Right ventricle myocardium inferior (tissue), 1 donor: Measurements from ENCODE around the gene DSTN. TPM values are rescaled to one million over a fixed set of nuclear protein-coding genes. Genes with fewer than 3 reads are reported as not detected.

ENCODE experiments used
- ATAC-seq: fragments of 200-7000 bp; cut with Tn5 transposase; one replicate; pipeline ENCODE4 v1.9.1; 2020; ENCODE audit warnings: mild to moderate bottlenecking, moderate library complexity
- DNase-seq: peaks from one replicate; pipeline ENCODE4 v3.0.0; 2021; ENCODE audit errors: missing footprints
- intact Hi-C: fragments of 100-400 bp; cut with DNase I; formaldehyde crosslinking; loops from one replicate; pipeline ENCODE4 v1.11.0; 2022
- total RNA-seq: library from RNA; stranded (reverse); fragmentation: NEBNext Ultra II Directional; extraction: Animal tissue kit (Norgen Biotek cat#: 25700); gene quantifications from one replicate; pipeline ENCODE4 v1.2.1, GENCODE V29; 2021
- donor health status: DM: no; HTN: yes; CAD: no; lungs with severe emphysema.

DSTN gene
- total RNA-seq, 1 donor from 2014 or later: 865 TPM

GRCh38 chr20:17628101-17628841 is 58.4 kb downstream of the DSTN start:
- DNase-seq (peak; percentile 42), ATAC-seq (no peak)
- intact Hi-C loops: no loop called here

GRCh38 chr20:17629025-17629424 is 59.1 kb downstream of the DSTN start:
- DNase-seq (no peak), ATAC-seq (no peak)

GRCh38 chr20:17629678-17630089 is 59.8 kb downstream of the DSTN start:
- ATAC-seq (no peak), DNase-seq (peak; percentile 34)
- intact Hi-C loops: no loop called here

More at GRCh38 chr20:17629025-17629424, 59.1 kb downstream of the DSTN start:
- intact Hi-C loops: no loop called here

- DNase-seq (peak; percentile 7), ATAC-seq (no peak)
- intact Hi-C loops: no loop called here
Observed at GRCh38 chr20:17630151-17630805, 60.4 kb downstream of the DSTN start.

DNA sequence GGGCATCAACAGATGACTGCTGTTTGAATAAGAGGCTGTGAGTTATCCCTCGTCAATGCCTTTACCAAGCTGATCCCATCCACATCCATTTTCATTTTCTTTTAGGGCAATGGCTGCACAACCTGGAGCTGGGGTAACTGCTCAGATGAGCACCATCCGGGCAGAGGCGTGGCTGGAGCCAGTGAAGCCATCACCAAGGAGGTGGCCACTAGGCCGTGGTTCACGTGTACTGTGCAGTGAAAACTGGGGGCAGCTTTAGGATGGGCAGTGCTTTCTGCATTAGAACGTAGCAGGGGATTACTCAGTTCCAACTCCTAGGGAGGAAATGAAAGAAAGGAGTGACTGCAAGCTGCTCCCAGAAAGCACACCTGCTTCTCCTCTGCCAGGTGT is 60.9 kb downstream of the DSTN start:
- DNase-seq: peak; percentile 33
- intact Hi-C loops: no loop called here
- ATAC-seq: no peak

DNA sequence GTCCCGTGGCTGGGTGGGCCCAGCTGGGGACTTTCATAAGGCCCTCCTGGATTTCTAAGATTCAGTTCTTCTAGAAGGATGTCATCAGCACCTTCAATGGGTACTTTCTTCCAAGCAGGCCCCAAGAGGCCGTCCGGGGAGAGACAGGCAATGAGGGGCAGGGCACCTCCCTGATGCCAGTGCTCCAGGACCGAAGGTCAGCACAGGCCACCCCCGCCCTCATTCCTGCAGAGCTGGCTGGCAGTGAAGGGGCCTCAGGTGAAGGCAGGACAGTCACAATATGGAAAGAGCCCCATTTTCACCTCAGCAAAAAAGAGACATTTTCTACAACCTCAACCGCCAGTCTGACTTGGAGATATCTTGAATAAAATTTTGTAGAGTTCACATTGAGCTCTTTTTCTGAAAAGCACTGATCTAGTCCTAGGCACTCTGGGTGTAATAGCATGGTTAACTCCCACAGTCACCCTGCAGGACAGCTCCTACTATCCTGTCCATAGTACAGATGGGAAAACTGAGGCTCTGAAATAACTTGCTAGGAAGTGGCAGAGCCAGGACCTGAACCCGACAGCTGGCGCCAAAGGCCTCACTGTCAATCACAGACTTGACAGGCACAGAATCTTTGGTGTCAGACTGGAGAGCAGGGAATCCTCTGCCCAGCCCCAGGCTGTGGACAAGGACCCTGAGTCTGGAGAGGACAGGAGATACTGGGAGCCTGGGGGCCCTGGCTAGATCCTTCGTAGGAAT is 61.9 kb downstream of the DSTN start:
- intact Hi-C loops: no loop called here
- DNase-seq (peak; percentile 33), ATAC-seq (no peak)

- ATAC-seq (no peak), DNase-seq (peak; percentile 48)
Observed at GRCh38 chr20:17633221-17633849, 63.5 kb downstream of the DSTN start.

DNA sequence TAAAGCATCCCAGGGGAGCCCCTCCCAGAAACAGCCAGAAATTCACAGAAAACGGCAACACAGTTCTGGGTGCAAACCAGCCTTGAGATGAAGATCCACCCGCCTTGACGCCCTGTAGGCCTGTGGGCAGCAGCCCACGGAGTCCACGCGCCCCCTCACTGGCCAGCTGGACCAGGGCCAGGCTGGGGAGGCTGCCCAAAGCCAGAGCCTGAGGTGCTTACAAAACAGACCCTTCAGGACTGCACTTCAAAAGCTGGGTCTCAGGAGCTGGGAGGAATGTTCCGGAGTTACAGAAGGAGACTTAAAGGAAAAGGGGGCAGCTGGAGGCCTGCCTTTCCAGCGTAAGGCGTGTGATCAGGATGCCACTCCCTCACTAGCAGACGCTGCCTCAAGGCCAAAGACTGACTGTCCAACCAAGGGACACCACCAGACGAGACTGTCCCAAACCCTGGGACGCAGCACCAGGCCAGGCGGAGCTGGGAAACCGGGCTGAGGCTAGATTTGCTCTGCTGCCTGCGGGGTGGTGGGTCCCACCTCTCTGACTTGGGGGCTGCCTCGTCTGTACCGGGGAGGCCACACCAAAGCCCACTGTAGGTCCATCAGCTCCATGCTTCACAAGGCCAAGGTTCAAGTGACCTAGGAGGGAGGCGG is 64.1 kb downstream of the DSTN start:
- peak; percentile 44 for DNase-seq
- no peak for ATAC-seq
- intact Hi-C loops: no loop called here

More at GRCh38 chr20:17633221-17633849, 63.5 kb downstream of the DSTN start:
- intact Hi-C loops: no loop called here

DNA sequence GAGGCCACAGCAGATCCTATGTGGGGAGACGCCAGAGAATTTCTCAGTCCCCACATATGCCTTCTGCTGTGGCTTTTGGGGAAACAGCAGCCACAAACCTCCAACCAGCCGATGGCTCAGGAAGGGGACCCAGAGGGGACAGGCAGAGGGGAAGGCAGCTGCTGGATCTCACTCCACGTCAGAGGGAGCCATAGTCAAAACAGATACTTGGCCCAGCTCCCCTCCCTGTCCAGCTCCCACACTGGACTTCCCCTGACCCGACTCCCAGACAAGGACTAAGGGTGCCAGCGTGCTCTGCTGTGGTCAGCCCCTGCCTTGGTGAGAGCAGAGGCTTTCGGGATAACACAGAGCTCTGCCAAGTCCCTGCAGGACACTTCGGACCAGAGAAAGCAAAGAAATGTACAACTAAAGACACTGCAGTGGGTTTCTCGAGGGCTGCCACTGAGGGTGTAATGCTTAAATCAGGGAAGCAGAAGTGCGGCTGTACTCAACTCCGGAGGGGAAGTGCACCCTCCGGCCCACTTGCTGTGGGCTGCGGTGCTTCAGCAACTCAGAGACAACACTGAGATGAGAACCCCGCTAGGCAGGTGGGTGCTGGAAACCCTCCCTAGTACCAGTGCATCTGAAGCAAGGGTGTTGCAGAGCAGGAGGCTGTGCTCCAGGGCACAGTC is 64.9 kb downstream of the DSTN start:
- DNase-seq (peak; percentile 77), ATAC-seq (peak; percentile 76)
- intact Hi-C loops: no loop called here

DNA sequence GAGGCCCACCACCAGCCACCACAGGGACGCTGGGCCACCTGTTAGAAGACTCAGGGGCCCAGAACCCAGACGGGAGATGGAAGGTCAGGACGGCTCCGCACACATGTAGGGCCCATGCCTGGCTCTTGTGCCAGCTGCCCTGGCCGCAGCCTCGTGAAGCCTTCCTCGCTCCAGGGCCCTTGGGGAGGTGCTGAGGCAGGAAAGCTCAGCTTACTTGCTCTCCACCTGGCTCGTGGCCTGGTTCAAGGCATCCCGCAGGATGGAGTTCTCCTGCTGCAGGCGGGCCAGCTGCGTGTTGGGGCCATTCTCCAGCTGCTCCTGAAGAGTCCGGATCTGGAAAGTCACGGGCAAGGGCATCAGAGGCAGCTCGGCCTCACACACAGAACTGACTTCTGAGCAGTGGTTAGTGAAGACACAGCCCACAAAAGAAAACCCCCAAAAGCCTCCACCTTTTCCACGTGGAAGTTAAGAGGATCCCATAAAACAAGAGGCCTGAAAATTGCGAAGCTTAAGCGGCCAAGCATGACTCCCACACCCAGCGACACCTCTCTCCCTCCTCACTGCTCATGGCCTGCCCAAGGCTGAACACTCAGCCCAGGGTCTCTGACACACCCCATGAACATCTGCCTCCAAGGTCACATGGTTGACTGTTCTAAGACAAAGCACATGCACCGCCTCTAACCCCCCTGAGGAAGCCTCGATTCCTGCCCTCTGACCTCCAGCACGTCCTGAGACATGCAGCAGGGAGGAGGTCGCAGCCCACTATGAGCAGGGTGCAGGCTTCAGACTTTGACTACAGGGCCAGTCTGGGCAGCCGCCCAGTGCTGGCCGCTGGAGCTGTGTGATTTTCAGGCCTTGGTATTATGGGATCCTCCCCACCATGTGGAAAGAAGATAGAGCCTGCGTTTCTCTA is 65.7 kb downstream of the DSTN start:
- intact Hi-C loops: no loop called here
- DNase-seq (no peak), ATAC-seq (peak; percentile 46)

- intact Hi-C loops: no loop called here
- DNase-seq: no peak
- ATAC-seq: peak; percentile 8
Observed at GRCh38 chr20:17636523-17637412, 66.9 kb downstream of the DSTN start.

DNA sequence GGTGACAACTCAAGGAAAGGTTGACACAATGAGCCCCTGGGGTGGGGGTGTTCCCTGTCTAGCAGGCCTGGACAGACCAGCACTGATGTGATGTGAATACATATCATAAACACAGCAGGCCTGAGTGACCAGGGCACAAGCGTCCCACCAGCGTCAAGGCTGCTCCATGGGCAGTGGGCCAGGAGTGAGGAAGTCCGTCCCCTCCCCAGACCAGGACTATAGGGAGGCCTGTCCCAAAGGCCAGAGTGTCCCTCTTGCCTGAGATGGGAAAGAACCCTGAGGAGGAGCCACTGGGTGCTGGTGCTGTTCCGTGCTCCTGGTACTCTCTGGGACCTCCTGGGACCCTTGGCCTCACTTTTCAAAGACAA is 67.5 kb downstream of the DSTN start:
- intact Hi-C loops: no loop called here
- DNase-seq (no peak), ATAC-seq (no peak)

- DNase-seq (no peak), ATAC-seq (no peak)
- intact Hi-C loops: no loop called here
Observed at GRCh38 chr20:17637985-17638640, 68.2 kb downstream of the DSTN start.

- intact Hi-C loops: no loop called here
- ATAC-seq (no peak), DNase-seq (peak; percentile 22)
Observed at GRCh38 chr20:17638835-17639407, 69.0 kb downstream of the DSTN start.

- peak; percentile 32 for DNase-seq
- no peak for ATAC-seq
- intact Hi-C loops: no loop called here
Observed at GRCh38 chr20:17640146-17640874, 70.4 kb downstream of the DSTN start.
